PC-3 (cell line): ENCODE measurements around the gene KRTAP9-7. TPM values are rescaled to one million over a fixed set of nuclear protein-coding genes. Genes with fewer than 3 reads are reported as not detected.

ENCODE experiments used
- ATAC-seq: fragments of 200-7000 bp; cut with Tn5 transposase; 2 replicates; pipeline ENCODE4 v1.9.1; 2020; ENCODE audit warnings: mild to moderate bottlenecking, moderate library complexity
- BruUV-seq: library from RNA; stranded (reverse); fragments of 400-500 nt; replicated peaks from 2 replicates; lab custom pipeline; 2021; lab: Mats Ljungman, UMichigan
- CTCF ChIA-PET: fragments of 300-600 bp; sonication (Branson Sonifier 250); formaldehyde crosslinking; loops from one replicate; lab custom pipeline; 2022; ENCODE audit warnings: antibody characterized with exemption; lab: Charles Lee
- POLR2A ChIA-PET: fragments of 300-600 bp; sonication (Branson Sonifier 250); formaldehyde crosslinking; loops from one replicate; lab custom pipeline; 2022; ENCODE audit warnings: antibody characterized with exemption; ENCODE audit not compliant: unreplicated experiment; lab: Charles Lee
- DNase-seq: peaks from one replicate; pipeline ENCODE4 v3.0.0-alpha.2; 2015
- H2AFZ ChIP-seq: fragments of 300-600 bp; sonication (generic); 2 replicates; pipeline ENCODE4 v1.6.0; 2016; ENCODE audit warnings: antibody characterized with exemption, low read length
- H3F3A ChIP-seq: fragments of 300-600 bp; sonication (generic); one replicate; pipeline ENCODE4 v1.6.0; 2017; ENCODE audit warnings: antibody characterized with exemption, low read length, control low read depth, mild to moderate bottlenecking; ENCODE audit not compliant: unreplicated experiment
- H3K27ac ChIP-seq: fragments of 300-600 bp; sonication (generic); 2 replicates; pipeline ENCODE4 v1.5.1; 2016; ENCODE audit warnings: mild to moderate bottlenecking, low read length
- H3K27me3 ChIP-seq: fragments of 300-600 bp; sonication (generic); 2 replicates; pipeline ENCODE4 v1.6.1; 2016; ENCODE audit warnings: low read length, mixed read lengths
- H3K36me3 ChIP-seq: fragments of 300-600 bp; sonication (generic); 2 replicates; pipeline ENCODE4 v1.6.1; 2016; ENCODE audit warnings: low read depth, mixed run types, low read length, mixed read lengths
- H3K4me1 ChIP-seq: fragments of 300-600 bp; sonication (generic); 2 replicates; pipeline ENCODE4 v1.5.1; 2016; ENCODE audit warnings: low read length; ENCODE audit not compliant: insufficient read depth
- H3K4me2 ChIP-seq: fragments of 300-600 bp; sonication (generic); 2 replicates; pipeline ENCODE4 v1.6.0; 2016; ENCODE audit warnings: low read length
- H3K4me3 ChIP-seq: fragments of 300-600 bp; sonication (generic); 2 replicates; pipeline ENCODE4 v1.5.1; 2016; ENCODE audit warnings: mild to moderate bottlenecking, low read length, mixed read lengths
- H3K79me2 ChIP-seq: fragments of 300-600 bp; sonication (generic); 2 replicates; pipeline ENCODE4 v1.6.1; 2017; ENCODE audit warnings: low read length, mixed read lengths
- H3K9ac ChIP-seq: fragments of 300-600 bp; sonication (generic); 2 replicates; pipeline ENCODE4 v1.6.0; 2016; ENCODE audit warnings: mild to moderate bottlenecking, low read length
- H3K9me2 ChIP-seq: fragments of 300-600 bp; sonication (generic); replicated peaks from 2 replicates; pipeline ENCODE4 v1.6.1; 2016; ENCODE audit warnings: mixed run types, low read length, mixed read lengths
- H3K9me3 ChIP-seq: fragments of 300-600 bp; sonication (generic); 2 replicates; pipeline ENCODE4 v1.6.1; 2016; ENCODE audit warnings: low read length, mixed read lengths
- H4K20me1 ChIP-seq: fragments of 300-600 bp; sonication (generic); 2 replicates; pipeline ENCODE4 v1.6.1; 2016; ENCODE audit warnings: low read length, mixed read lengths
- CTCF ChIP-seq: fragments of 300-600 bp; sonication (generic); conservative IDR thresholded peaks from 2 replicates; pipeline ENCODE4 v1.5.1; 2017; ENCODE audit warnings: antibody characterized with exemption, low read depth, mild to moderate bottlenecking, low read length
- EZH2 ChIP-seq: fragments of 300-600 bp; sonication (generic); IDR thresholded peaks from one replicate; pipeline ENCODE4 v1.6.1; 2017; ENCODE audit warnings: antibody characterized with exemption, mild to moderate bottlenecking, low read length; ENCODE audit not compliant: unreplicated experiment
- EZH2phosphoT487 ChIP-seq: fragments of 300-600 bp; sonication (generic); IDR thresholded peaks from 2 replicates; pipeline ENCODE4 v1.6.1; 2018; ENCODE audit warnings: mild to moderate bottlenecking, antibody characterized with exemption, low read length, borderline replicate concordance
- intact Hi-C: fragments of 100-400 bp; cut with micrococcal nuclease; formaldehyde crosslinking; loops from 2 replicates; pipeline ENCODE4 v1.9.0; 2023
- total RNA-seq: library from RNA; depleted of rRNA; stranded (reverse); fragments of >200 nt; gene quantifications from 2 replicates; pipeline ENCODE4 v1.2.3, GENCODE V29; 2014

The KRTAP9-7 gene
- total RNA-seq, 1 experiment from 2014 or later: not detected

- CTCF ChIA-PET: no interaction called here
- no peaks in the 10 kb centered on the region for H3K4me1 ChIP-seq
- H3K9ac ChIP-seq: no peak overlapping the region
- POLR2A ChIA-PET: no interaction called here
- H3K4me2 ChIP-seq: no peak overlapping the region
- no peak for TF ChIP-seq EZH2
- TF ChIP-seq CTCF: no peak
- no peak for TF ChIP-seq EZH2phosphoT487
- no peak overlapping the region for H3K4me3 ChIP-seq
- intact Hi-C loops: no loop called here
- no peaks in the 10 kb centered on the region for H3K79me2 ChIP-seq
- no peaks in the 10 kb centered on the region for H3F3A ChIP-seq
- H3K27ac ChIP-seq: no peak overlapping the region
- H3K9me3 ChIP-seq: no peaks in the 10 kb centered on the region
- H2AFZ ChIP-seq: no peak overlapping the region
- no peaks in the 10 kb centered on the region for H3K36me3 ChIP-seq
- no peak for ATAC-seq
- no TSS peak for BruUV-seq
- DNase-seq: no peak
- H3K9me2 ChIP-seq: no peaks in the 10 kb centered on the region
- no peaks in the 10 kb centered on the region for H3K27me3 ChIP-seq
- H4K20me1 ChIP-seq: no peaks in the 10 kb centered on the region
Measured at GRCh38 chr17:41296846-41297245, 21.3 kb downstream of the KRTAP9-7 start.

- no peaks in the 10 kb centered on the region for H4K20me1 ChIP-seq
- intact Hi-C loops: no loop called here
- no peak overlapping the region for H3K4me2 ChIP-seq
- H3K36me3 ChIP-seq: no peaks in the 10 kb centered on the region
- no peaks in the 10 kb centered on the region for H3K4me1 ChIP-seq
- ChIA-PET CTCF (no interaction called here), POLR2A (no interaction called here)
- no peak for ATAC-seq
- H3K4me3 ChIP-seq: no peak overlapping the region
- no peak overlapping the region for H3K9ac ChIP-seq
- no peaks in the 10 kb centered on the region for H3K79me2 ChIP-seq
- no peak overlapping the region for H3K27ac ChIP-seq
- TF ChIP-seq EZH2phosphoT487: no peak
- no peak for TF ChIP-seq EZH2
- TF ChIP-seq CTCF: no peak
- H3K27me3 ChIP-seq: no peaks in the 10 kb centered on the region
- no peaks in the 10 kb centered on the region for H3K9me3 ChIP-seq
- no TSS peak for BruUV-seq
- no peaks in the 10 kb centered on the region for H3K9me2 ChIP-seq
- no peaks in the 10 kb centered on the region for H3F3A ChIP-seq
- H2AFZ ChIP-seq: no peak overlapping the region
- DNase-seq: no peak
Measured at GRCh38 chr17:41298458-41299135, 23.1 kb downstream of the KRTAP9-7 start.

- Histone ChIP-seq H3K9me3 (no peaks in the 10 kb centered on the region), H3K4me3 (no peak overlapping the region), H3K27me3 (no peaks in the 10 kb centered on the region), H3K9me2 (no peaks in the 10 kb centered on the region), H3F3A (no peaks in the 10 kb centered on the region), H3K9ac (no peak overlapping the region), H2AFZ (no peak overlapping the region), H3K27ac (no peak overlapping the region), H3K4me2 (no peak overlapping the region), H3K36me3 (no peaks in the 10 kb centered on the region), H3K4me1 (no peaks in the 10 kb centered on the region), H3K79me2 (no peaks in the 10 kb centered on the region), H4K20me1 (no peaks in the 10 kb centered on the region)
- no peak for ATAC-seq
- BruUV-seq: no TSS peak
- intact Hi-C loops: no loop called here
- TF ChIP-seq CTCF (no peak), EZH2phosphoT487 (no peak), EZH2 (no peak)
- CTCF ChIA-PET: no interaction called here
- POLR2A ChIA-PET: interaction anchor here (0.7 kb wide), 1 partner anchor 493 kb away, joined by 13 read pairs; no protein-coding TSS in a partner anchor
- no peak for DNase-seq
Measured at GRCh38 chr17:41301204-41301790, 25.8 kb downstream of the KRTAP9-7 start.
